Fibroblast of villous mesenchyme (primary cell): ENCODE results near the gene AKAP13. TPM values are rescaled to one million over a fixed set of nuclear protein-coding genes. Genes with fewer than 3 reads are reported as not detected.

Source experiments
- DNase-seq: peaks from one replicate; pipeline ENCODE4 v3.0.0-alpha.2; 2010; ENCODE audit warnings: low read depth
- H3K4me3 ChIP-seq: 2 replicates; pipeline ENCODE4 v1.5.1; 2011; ENCODE audit warnings: low read depth, mild to moderate bottlenecking, low read length
- total RNA-seq: library from RNA; depleted of rRNA; stranded (reverse); fragments of >200 nt; gene quantifications from 2 replicates; pipeline ENCODE4 v1.2.3, GENCODE V29; 2012
- TF ChIP-seq, protein P1 (sequence below): IDR thresholded peaks from 2 replicates; pipeline ENCODE4 v1.5.1; 2012; ENCODE audit warnings: low read depth, mild to moderate bottlenecking, low read length; ENCODE audit not compliant: insufficient read depth

The AKAP13 gene
- total RNA-seq, 1 donor = 164 TPM

DNA sequence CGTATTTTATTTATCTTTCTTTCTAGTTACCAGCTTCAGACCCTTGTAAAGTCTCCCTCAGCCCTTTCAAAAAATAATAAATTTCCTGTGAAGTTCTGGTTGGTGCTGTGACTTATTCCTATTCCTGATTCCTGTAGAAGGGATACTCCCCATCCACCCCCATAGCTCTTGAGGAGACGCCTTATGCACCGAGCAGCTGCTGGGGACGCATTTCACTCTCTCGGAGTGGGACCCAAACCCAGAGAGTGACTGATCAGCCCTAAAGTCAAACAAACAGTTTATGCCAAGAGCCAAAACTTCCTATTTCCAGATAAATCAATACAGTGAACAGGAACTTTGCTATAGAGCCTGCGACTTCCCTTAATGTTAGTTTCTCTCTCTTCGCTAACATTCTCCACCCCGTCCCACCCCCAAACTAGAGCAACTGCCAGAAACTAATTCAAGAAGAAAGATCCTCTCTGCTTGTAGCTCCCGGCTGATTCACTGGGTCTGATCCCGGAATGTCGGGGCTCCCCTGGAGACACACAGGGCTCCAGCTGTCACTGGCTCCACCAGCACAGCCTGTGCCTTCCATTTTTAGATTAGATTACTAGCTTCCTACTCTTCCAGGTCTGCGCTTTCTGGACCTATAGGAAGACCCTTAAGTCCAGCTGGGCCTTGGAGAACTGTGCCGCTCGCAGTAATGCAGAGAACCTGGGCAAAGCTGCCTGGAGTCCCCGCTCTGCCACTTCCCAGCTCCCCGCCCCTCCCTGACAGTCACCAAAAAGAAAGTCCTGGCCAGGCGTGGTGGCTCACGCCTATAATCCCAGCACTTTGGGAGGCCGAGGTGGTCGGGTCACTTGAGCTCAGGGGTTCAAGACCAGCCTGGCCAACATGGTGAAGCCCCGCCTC, 369.1 kb downstream of the AKAP13 start:
- no peak overlapping the region for H3K4me3 ChIP-seq
- TF ChIP-seq, protein P1, sequence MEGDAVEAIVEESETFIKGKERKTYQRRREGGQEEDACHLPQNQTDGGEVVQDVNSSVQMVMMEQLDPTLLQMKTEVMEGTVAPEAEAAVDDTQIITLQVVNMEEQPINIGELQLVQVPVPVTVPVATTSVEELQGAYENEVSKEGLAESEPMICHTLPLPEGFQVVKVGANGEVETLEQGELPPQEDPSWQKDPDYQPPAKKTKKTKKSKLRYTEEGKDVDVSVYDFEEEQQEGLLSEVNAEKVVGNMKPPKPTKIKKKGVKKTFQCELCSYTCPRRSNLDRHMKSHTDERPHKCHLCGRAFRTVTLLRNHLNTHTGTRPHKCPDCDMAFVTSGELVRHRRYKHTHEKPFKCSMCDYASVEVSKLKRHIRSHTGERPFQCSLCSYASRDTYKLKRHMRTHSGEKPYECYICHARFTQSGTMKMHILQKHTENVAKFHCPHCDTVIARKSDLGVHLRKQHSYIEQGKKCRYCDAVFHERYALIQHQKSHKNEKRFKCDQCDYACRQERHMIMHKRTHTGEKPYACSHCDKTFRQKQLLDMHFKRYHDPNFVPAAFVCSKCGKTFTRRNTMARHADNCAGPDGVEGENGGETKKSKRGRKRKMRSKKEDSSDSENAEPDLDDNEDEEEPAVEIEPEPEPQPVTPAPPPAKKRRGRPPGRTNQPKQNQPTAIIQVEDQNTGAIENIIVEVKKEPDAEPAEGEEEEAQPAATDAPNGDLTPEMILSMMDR = no peak
- DNase-seq = no peak

DNA sequence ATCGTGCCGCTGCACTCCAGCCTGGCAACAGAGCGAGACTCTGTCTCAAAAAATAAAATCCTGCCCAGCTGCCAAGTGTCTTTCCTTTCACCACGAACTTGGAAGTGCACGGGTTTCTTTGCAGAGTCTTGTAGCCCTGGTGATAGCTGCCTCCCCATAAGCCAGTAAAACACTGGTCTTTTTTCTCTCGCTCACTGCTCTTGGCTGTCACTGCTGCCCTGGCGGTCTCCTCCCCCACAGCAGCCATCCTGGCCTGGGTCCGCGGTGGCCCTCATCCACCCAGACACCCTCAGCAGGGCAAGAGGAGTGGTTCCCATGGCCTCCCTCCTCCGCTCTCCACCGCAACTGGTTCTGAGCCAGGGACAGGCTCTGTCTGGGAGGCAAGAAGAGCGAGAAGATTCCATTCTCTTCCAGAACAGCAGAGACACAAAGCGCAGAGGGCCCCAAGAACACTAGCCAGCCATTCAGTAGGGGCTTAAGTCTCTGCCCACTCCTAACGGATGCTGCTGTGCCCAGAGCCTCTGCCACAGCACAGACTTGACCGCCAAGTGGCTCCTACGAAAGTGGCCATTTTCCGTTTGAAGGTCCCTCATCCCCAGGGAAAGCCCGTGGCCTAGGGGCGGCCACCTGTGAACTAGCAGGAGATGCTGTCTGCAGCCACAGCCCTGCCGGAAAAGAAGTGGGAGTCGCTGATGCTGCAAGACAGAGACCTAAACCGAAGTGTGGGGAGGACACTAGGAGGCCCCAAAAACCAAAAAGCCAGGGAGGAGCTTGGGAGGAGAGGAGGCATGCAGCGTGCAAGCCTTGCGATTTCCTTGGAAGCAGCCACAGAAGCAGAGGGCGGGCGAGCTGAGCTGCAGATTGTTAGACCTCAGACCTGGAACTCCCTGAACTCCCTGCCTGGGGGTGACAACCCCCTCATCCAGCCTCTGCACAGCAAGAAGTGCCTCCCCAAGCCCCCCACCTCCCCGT, 370.2 kb downstream of the AKAP13 start:
- TF ChIP-seq, protein P1 = no peak
- H3K4me3 ChIP-seq = no peak overlapping the region
- peak; percentile 64 for DNase-seq

DNA sequence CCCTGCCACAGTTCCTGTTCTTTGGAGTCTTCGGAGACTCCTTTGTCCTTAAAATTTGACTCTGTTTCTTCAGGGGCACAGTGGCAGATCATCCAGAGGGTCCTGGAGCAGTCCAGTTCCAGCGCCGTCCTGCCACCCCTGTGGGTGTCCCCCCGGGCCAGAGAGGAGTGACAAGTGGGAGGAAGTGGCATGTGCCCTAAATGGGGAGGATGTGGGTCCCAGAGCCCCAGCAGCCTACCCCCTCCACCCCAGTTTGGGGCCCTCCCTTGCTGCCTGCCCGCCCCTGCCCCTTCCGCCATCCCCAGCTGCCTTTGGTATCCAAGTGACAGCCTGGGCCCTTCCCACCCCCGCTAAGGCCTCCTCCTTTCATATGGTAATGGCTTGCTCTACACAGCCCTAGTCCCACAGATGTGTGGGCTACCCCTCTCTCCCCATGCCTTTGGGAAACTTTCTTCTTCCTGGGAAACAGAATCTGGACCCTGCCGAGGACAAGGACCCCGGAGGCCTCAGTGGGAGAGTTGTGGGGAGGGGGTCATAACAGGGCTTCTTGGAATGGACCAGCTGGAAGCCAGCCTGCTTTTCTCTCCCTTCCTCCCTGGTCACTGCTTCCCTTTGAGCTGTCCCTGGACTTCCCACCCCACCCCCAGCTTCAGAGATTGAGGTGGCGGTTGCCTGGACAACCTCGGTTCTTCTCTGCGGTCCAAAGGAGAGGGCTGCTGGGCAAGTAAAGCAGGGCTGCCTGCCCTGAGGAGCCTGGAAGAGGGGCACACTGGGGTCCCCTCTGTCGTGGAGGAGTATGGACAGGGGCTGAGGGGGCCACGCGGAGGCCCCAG, 371.1 kb downstream of the AKAP13 start:
- TF ChIP-seq, protein P1 = no peak
- no peak overlapping the region for H3K4me3 ChIP-seq
- no peak for DNase-seq

DNA sequence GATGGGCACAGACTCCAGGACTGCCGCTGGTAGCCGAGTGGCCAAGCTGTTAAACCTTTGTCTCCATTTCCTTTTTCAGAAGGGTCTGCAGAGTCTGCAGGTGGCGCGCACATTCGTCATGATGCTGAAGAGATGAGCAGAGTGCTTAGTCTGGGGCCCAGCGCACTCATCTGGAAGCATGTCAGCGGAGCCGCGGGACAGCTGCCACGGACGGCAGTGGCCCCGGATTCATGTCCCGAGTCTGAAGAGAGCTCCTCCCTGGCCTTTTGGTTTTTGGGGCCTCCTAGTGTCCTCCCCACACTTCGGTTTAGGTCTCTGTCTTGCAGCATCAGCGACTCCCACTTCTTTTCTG, 371.7 kb downstream of the AKAP13 start:
- TF ChIP-seq, protein P1 = no peak
- H3K4me3 ChIP-seq = no peak overlapping the region

DNA sequence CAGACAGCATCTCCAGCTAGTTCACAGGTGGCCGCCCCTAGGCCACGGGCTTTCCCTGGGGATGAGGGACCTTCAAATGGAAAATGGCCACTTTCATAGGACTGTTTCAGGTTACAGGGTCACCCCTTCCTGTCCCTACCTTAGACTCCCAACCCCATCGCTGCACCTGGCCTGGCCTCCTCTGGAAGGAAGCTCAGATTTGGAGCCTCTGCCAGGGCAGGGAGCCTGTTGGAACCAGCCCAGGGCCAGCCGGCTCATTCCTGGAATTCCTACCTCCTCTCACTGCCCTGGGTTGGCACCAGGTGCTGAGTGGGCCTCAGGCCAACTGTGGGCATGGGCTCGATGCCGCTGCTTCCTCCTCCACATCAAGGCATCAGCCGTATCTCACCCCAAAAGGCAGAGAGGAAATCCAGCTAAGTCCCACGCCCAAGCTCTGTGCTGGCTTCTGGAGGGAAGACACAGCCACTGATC, 372.1 kb downstream of the AKAP13 start:
- DNase-seq = no peak
- TF ChIP-seq, protein P1 = no peak

More for the DNA sequence above, 371.7 kb downstream of the AKAP13 start:
- no peak for DNase-seq

DNA sequence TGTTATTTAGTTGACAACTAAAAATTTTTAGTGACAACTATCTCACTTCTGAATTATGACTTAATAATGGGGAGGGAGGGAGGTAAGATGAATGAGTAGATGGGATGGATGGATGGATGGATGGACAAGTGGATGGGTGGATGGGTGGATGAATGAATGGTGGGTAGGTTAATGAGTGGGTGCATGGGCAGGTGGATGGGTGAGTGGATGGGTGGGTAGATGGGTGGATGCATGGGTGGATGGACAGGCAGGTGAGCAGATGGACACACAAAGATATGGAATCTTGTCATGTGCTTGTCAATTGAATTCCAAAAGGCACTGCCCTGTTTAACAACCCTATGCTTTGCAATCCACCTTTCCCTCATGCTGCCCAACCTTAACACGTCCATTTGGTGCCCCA, 372.9 kb downstream of the AKAP13 start:
- H3K4me3 ChIP-seq = no peak overlapping the region
- TF ChIP-seq, protein P1 = no peak
- no peak for DNase-seq

More for the DNA sequence above, 372.1 kb downstream of the AKAP13 start:
- no peak overlapping the region for H3K4me3 ChIP-seq
